A549 (cell line): ENCODE data around the gene ACP4. TPM values are rescaled to one million over a fixed set of nuclear protein-coding genes. Genes with fewer than 3 reads are reported as not detected.

Experiments
- ATAC-seq, 2 experiments: fragments of 200-7000 bp in 1 of 2; fragments of >200 bp in 1 of 2; cut with Nextera tagmentation in 1 of 2; cut with Tn5 transposase in 1 of 2; 3 replicates each; pipeline versions ENCODE4 v1.8.0 to v1.9.1; 2018 to 2020; ENCODE audit warnings: mild to moderate bottlenecking in 1 of 2, moderate library complexity in 1 of 2
- CTCF ChIA-PET: fragments of 300-600 bp; sonication (Branson Sonifier 250); formaldehyde crosslinking; extraction: SDS; loops from one replicate; lab custom pipeline; 2021; ENCODE audit warnings: antibody characterized with exemption, inconsistent platforms; lab: Yijun Ruan, JAX
- POLR2A ChIA-PET: fragments of 350-600 bp; formaldehyde crosslinking; extraction: SDS; loops from one replicate; lab custom pipeline; 2021; ENCODE audit warnings: antibody characterized with exemption, inconsistent platforms; lab: Yijun Ruan, JAX
- DNase-seq, 2 experiments: peaks; one replicate each; pipeline versions ENCODE4 v3.0.0 to v3.0.0-alpha.2; 2011 to 2016; ENCODE audit warnings: low read depth in 1 of 2, low spot score in 1 of 2
- FAIRE-seq: peaks from 2 replicates; lab custom pipeline; 2011; peaks lifted over from hg19 to GRCh38; lab: Jason Lieb, UNC
- H3K27ac ChIP-seq, 2 experiments: fragments of >200 bp; sonication (Bioruptor Twin); formaldehyde crosslinking; 3 replicates each; pipeline ENCODE4 v1.5.1; 2016 to 2017
- H3K4me1 ChIP-seq: fragments of >200 bp; sonication (Bioruptor Twin); formaldehyde crosslinking; 3 replicates; pipeline ENCODE4 v1.6.1; 2016
- H3K4me2 ChIP-seq: fragments of >200 bp; sonication (Bioruptor Twin); formaldehyde crosslinking; 3 replicates; pipeline ENCODE4 v1.6.1; 2016
- H3K4me3 ChIP-seq: fragments of >200 bp; sonication (Bioruptor Twin); formaldehyde crosslinking; 3 replicates; pipeline ENCODE4 v1.5.1; 2016
- H3K9me3 ChIP-seq: fragments of >200 bp; sonication (Bioruptor Twin); formaldehyde crosslinking; 3 replicates; pipeline ENCODE4 v1.6.1; 2016
- CBX2 ChIP-seq: fragments of 200-600 bp; sonication (generic); IDR thresholded peaks from 2 replicates; pipeline ENCODE4 v1.6.1; 2016; ENCODE audit warnings: low read depth, mild to moderate bottlenecking, borderline replicate concordance
- CEBPB ChIP-seq, 2 experiments: fragments of >200 bp in 1 of 2; sonication (Bioruptor Twin) in 1 of 2; formaldehyde crosslinking in 1 of 2; IDR thresholded peaks; 2 replicates each; pipeline ENCODE4 v1.6.1; 2012 to 2016
- CHD4 ChIP-seq: fragments of 200-600 bp; sonication (generic); IDR thresholded peaks from 2 replicates; pipeline ENCODE4 v1.6.1; 2016; ENCODE audit warnings: antibody characterized with exemption, mild to moderate bottlenecking, borderline replicate concordance
- FOSB ChIP-seq: fragments of 250-450 bp; sonication (Bioruptor Pico); IDR thresholded peaks from 2 replicates; pipeline ENCODE4 v1.5.0; 2020; ENCODE audit warnings: mild to moderate bottlenecking, moderate library complexity
- GATA3 ChIP-seq: IDR thresholded peaks from 2 replicates; pipeline ENCODE4 v1.6.1; 2012; ENCODE audit warnings: borderline replicate concordance
- HDAC2 ChIP-seq: fragments of 200-600 bp; sonication (generic); IDR thresholded peaks from 2 replicates; pipeline ENCODE4 v1.6.1; 2016
- HOXA7 ChIP-seq: fragments of 250-450 bp; sonication (Bioruptor Pico); IDR thresholded peaks from 2 replicates; pipeline ENCODE4 v1.5.0; 2020; ENCODE audit warnings: mild to moderate bottlenecking, moderate library complexity
- JUN ChIP-seq, 2 experiments: fragments of >200 bp; sonication (Bioruptor Twin); formaldehyde crosslinking; IDR thresholded peaks; 2 replicates in 1 of 2; 3 replicates in 1 of 2; pipeline ENCODE4 v1.6.1; 2016 to 2017
- KDM5A ChIP-seq: fragments of 200-600 bp; sonication (generic); IDR thresholded peaks from 2 replicates; pipeline ENCODE4 v1.6.1; 2016; ENCODE audit warnings: antibody characterized with exemption, mild to moderate bottlenecking
- NFE2L2 ChIP-seq: fragments of 150-350 bp; conservative IDR thresholded peaks from 2 replicates; pipeline ENCODE4 v1.6.1; 2014; ENCODE audit warnings: low read length
- NPAS2 ChIP-seq: fragments of 250-450 bp; sonication (Bioruptor Pico); IDR thresholded peaks from 2 replicates; pipeline ENCODE4 v1.8.0; 2022; ENCODE audit warnings: mild to moderate bottlenecking, moderate library complexity, borderline replicate concordance
- NR3C1 ChIP-seq: fragments of >200 bp; sonication (Bioruptor Twin); formaldehyde crosslinking; IDR thresholded peaks from 3 replicates; pipeline ENCODE4 v1.6.1; 2017
- POLR2AphosphoS2 ChIP-seq: conservative IDR thresholded peaks from 2 replicates; pipeline ENCODE4 v1.6.1; 2012; ENCODE audit warnings: low read length, improper control_type of control experiment, inconsistent platforms
- RAD21 ChIP-seq, 2 experiments: fragments of >200 bp in 1 of 2; sonication (Bioruptor Twin) in 1 of 2; formaldehyde crosslinking in 1 of 2; IDR thresholded peaks in 1 of 2; conservative IDR thresholded peaks in 1 of 2; 2 replicates in 1 of 2; 3 replicates in 1 of 2; pipeline ENCODE4 v1.6.1; 2012 to 2018; ENCODE audit warnings: inconsistent platforms in 1 of 2
- RCOR1 ChIP-seq: fragments of 150-350 bp; IDR thresholded peaks from 2 replicates; pipeline ENCODE4 v1.6.1; 2014; ENCODE audit warnings: antibody characterized with exemption, low read length, low read depth
- REST ChIP-seq: fragments of 200-600 bp; sonication (generic); IDR thresholded peaks from 2 replicates; pipeline ENCODE4 v1.6.1; 2016; ENCODE audit warnings: antibody characterized with exemption, mild to moderate bottlenecking, moderate library complexity
- SMC3 ChIP-seq: fragments of >200 bp; sonication (Bioruptor Twin); formaldehyde crosslinking; IDR thresholded peaks from 3 replicates; pipeline ENCODE4 v1.6.1; 2018; ENCODE audit warnings: inconsistent platforms
- TFCP2L1 ChIP-seq: fragments of 250-450 bp; sonication (Bioruptor Pico); IDR thresholded peaks from 2 replicates; pipeline ENCODE4 v1.5.0; 2021; ENCODE audit warnings: mild to moderate bottlenecking
- ZNF302 ChIP-seq: fragments of 250-450 bp; sonication (Bioruptor Pico); IDR thresholded peaks from 2 replicates; pipeline ENCODE4 v1.9.0; 2021; ENCODE audit warnings: inconsistent platforms, mild to moderate bottlenecking, moderate library complexity
- WGBS: methylation state at CpG from one replicate; pipeline ENCODE4 v1.1.6; 2017; ENCODE audit errors: missing lambda C conversion rate; 5-methylcytosine and 5-hydroxymethylcytosine counted together
- polyA plus RNA-seq, 4 experiments: library from polyadenylated mRNA; depleted of rRNA in 3 of 4; stranded (reverse); fragments of >200 nt; fragmentation: RNase III in 1 of 4; extraction: RNeasy Plus Mini Kit Qiagen cat#74134 plus additional on column Dnase treatment in 1 of 4; gene quantifications; 2 replicates in 3 of 4; 3 replicates in 1 of 4; pipeline ENCODE4 v1.2.3, GENCODE V29; 2011 to 2017
- TF ChIP-seq, protein P1 (sequence below): fragments of 450-650 bp; IDR thresholded peaks from 2 replicates; pipeline ENCODE4 v1.6.1; 2014; ENCODE audit warnings: antibody characterized with exemption
- TF ChIP-seq, protein P2 (sequence below): IDR thresholded peaks from 2 replicates; pipeline ENCODE4 v1.6.1; 2012
- TF ChIP-seq, protein P3 (sequence below): fragments of 250-450 bp; sonication (Bioruptor Pico); IDR thresholded peaks from 2 replicates; pipeline ENCODE4 v1.5.0; 2020; ENCODE audit warnings: low read depth, mild to moderate bottlenecking, moderate library complexity

ACP4 gene
- polyA plus RNA-seq, 2 of the 4 experiments (the other 2 are of a cell fraction), result not detected

- TF ChIP-seq, protein P1, sequence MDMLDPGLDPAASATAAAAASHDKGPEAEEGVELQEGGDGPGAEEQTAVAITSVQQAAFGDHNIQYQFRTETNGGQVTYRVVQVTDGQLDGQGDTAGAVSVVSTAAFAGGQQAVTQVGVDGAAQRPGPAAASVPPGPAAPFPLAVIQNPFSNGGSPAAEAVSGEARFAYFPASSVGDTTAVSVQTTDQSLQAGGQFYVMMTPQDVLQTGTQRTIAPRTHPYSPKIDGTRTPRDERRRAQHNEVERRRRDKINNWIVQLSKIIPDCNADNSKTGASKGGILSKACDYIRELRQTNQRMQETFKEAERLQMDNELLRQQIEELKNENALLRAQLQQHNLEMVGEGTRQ, result no peak
- TF ChIP-seq KDM5A (no peak), GATA3 (no peak), RAD21 (conservative IDR thresholded peaks at IDR 0.05 in 1 of 2, IDR thresholded peaks at IDR 0.05 in 1 of 2) (no peak)
- TF ChIP-seq, all 56 proteins: peak for 0
Measured at GRCh38 chr19:50842130-50842529, 51.9 kb downstream of the ACP4 start (continued).

DNA sequence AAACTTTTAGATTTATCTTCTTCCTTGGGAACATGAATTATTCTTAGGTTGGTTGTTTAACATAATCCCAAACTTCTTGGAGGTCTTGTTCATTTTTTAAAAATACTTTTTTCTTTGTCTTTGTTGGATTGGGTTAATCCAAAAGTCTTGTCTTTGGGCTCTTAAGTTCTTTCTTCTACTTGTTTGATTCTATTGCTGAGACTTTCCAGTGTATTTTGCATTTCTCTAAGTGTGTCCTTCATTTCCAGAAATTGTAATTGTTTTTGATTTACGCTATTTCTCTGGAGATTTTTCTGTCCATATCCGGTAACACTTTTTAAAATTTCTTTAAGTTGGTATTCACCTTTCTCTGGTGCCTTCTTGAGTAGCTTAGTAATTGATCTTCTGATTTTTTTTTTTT is 53.0 kb downstream of the ACP4 start:
- ATAC-seq, result no peak
- Histone ChIP-seq H3K27ac (no peak overlapping the region), H3K4me3 (no peak overlapping the region)
- TF ChIP-seq RCOR1 (no peak), POLR2AphosphoS2 (no peak), HOXA7 (CRISPR knock-in tag) (no peak), NPAS2 (CRISPR knock-in tag) (no peak), NR3C1 (no peak), HDAC2 (no peak), REST (no peak), SMC3 (no peak), TFCP2L1 (no peak)
- TF ChIP-seq, protein P2, sequence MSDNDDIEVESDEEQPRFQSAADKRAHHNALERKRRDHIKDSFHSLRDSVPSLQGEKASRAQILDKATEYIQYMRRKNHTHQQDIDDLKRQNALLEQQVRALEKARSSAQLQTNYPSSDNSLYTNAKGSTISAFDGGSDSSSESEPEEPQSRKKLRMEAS, result no peak
- TF ChIP-seq, all 56 proteins: peak for 0
- Histone ChIP-seq H3K9me3 (peaks cover 17% of the 10 kb centered on the region; the same call in 2 of the 3 replicates), H3K4me1 (no peaks in the 10 kb centered on the region), H3K4me2 (no peak overlapping the region)
- WGBS, result 17% methylated on average over 2 of the region's 2 CpGs
- ChIA-PET CTCF (interaction anchor here (1.4 to 3.5 kb wide), 2 partner anchors 21 to 78 kb away, joined by 4 to 15 read pairs; no protein-coding TSS in a partner anchor), POLR2A (no interaction called here)
- DNase-seq (no peak), FAIRE-seq (no peak)

DNA sequence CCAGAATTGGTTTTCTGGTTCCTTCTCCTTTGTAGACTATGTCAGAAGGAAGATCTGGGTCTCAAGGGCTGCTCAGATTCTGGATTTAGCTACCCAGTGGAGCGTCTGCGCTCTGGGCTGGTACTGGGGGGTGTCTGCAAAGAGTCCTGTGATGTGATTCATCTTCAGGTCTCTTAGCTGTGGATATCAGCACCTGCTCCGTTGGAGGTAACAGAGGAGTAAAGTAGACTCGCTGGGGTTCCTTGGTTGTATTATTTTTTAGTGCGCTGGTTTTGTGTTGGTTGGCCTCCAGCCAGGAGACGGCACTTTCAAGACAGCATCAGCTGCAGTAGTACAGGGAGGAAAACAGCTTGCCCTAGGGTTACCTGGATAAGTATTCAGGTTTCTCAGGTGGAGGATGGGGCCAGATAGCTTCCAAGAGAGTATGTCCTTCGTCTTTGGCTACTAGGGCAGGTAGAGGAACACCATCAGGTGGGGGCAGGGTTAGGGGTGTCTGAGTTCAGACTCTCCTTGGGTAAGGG is 53.5 kb downstream of the ACP4 start:
- under 1% methylated on average over 7 of the region's 7 CpGs for WGBS

More for the DNA sequence above, 53.5 kb downstream of the ACP4 start:
- CTCF ChIA-PET, result interaction anchor here (0.6 to 3.5 kb wide), 6 partner anchors 11 to 173 kb away, joined by 3 to 15 read pairs (median 4); partner anchors contain the start of gene KLK3
- no peak for ATAC-seq
- Histone ChIP-seq H3K4me3 (no peak overlapping the region), H3K27ac (no peak overlapping the region), H3K4me2 (no peak overlapping the region), H3K4me1 (no peaks in the 10 kb centered on the region), H3K9me3 (peaks cover 17% of the 10 kb centered on the region; the same call in 2 of the 3 replicates)
- no peak for FAIRE-seq
- POLR2A ChIA-PET, result no interaction called here
- no peak for DNase-seq
- TF ChIP-seq JUN (IDR thresholded peaks at IDR 0.05) (no peak), ZNF302 (CRISPR knock-in tag) (no peak), NFE2L2 (no peak), TFCP2L1 (no peak), CHD4 (no peak), CBX2 (no peak), CEBPB (IDR thresholded peaks at IDR 0.05) (no peak), FOSB (CRISPR knock-in tag) (no peak)
- TF ChIP-seq, protein P3, sequence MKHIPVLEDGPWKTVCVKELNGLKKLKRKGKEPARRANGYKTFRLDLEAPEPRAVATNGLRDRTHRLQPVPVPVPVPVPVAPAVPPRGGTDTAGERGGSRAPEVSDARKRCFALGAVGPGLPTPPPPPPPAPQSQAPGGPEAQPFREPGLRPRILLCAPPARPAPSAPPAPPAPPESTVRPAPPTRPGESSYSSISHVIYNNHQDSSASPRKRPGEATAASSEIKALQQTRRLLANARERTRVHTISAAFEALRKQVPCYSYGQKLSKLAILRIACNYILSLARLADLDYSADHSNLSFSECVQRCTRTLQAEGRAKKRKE (CRISPR knock-in tag), result no peak
- TF ChIP-seq, protein P2, result no peak
